ENCODE measurements around the gene UNK. TPM values are rescaled to one million over a fixed set of nuclear protein-coding genes. Genes with fewer than 3 reads are reported as not detected.

UNK gene
- total and polyA plus RNA-seq, 2 donors (not counting 3 experiments of a cell fraction or from before 2014, with no cell fraction given): 18.0 to 23.2 TPM

- DNase-seq (ENCODE audit: low read depth, low spot score): no peak
- Histone ChIP-seq H3K27me3 (ENCODE audit: control insufficient read depth in 2 of 2, insufficient read depth in 2 of 2, low read length in 2 of 2) (no peaks in the 10 kb centered on the region), H3K9me3 (replicated peaks; ENCODE audit: control insufficient read depth, insufficient read depth, low read length) (no peaks in the 10 kb centered on the region), H3K9me1 (replicated peaks; ENCODE audit: control insufficient read depth, extremely low read depth, insufficient read depth, low read length) (no peaks in the 10 kb centered on the region), H3K9ac (replicated peaks; ENCODE audit: extremely low read depth, insufficient read depth, low read length) (no peak overlapping the region), H3K27ac (ENCODE audit: insufficient read depth, low read depth, low read length) (no peak overlapping the region), H2AFZ (ENCODE audit: low read depth, low read length) (no peak overlapping the region), H3K79me2 (ENCODE audit: control insufficient read depth, insufficient read depth, low read length) (no peaks in the 10 kb centered on the region), H3K4me2 (ENCODE audit: insufficient read depth, low read length) (no peak overlapping the region), H3K36me3 (ENCODE audit: control insufficient read depth in 2 of 2, extremely low read depth in 1 of 2, insufficient read depth in 2 of 2, low read length in 2 of 2) (peaks cover 0 to 2% of the 10 kb centered on the region in 2 experiments), H3K4me3 (replicated peaks in 1 of 3; ENCODE audit: insufficient read depth in 1 of 3, low read depth in 1 of 3, low read length in 3 of 3) (no peak overlapping the region), H4K20me1 (replicated peaks; ENCODE audit: control insufficient read depth, extremely low read depth, insufficient read depth, low read length) (no peaks in the 10 kb centered on the region), H3K4me1 (ENCODE audit: control insufficient read depth, extremely low read depth, insufficient read depth, low read length) (peaks cover 11% of the 10 kb centered on the region)
- FAIRE-seq: no peak
- dilution Hi-C loops (cut with MboI; ENCODE audit: extremely low pct_ligation_motif_present, low sequenced_read_pairs): no loop called here
- no TSS peak for BruUV-seq (replicated peaks)
- ChIA-PET POLR2A (interaction anchor here (1.2 kb wide), 1 partner anchor 17 kb away, joined by 3 read pairs; no protein-coding TSS in a partner anchor), CTCF (interaction anchor here (1.1 to 4.8 kb wide), 10 partner anchors 9 to 130 kb away, joined by 4 to 27 read pairs (median 6); no protein-coding TSS in a partner anchor)
- intact Hi-C loops (cut with micrococcal nuclease): no loop called here
- TF ChIP-seq MAX (IDR thresholded peaks at IDR 0.05; ENCODE audit: insufficient read depth, insufficient read length) (no peak), CTCF (IDR thresholded peaks at IDR 0.05; ENCODE audit: extremely low read depth in 1 of 2, insufficient read depth in 1 of 2, low read depth in 1 of 2, low read length in 2 of 2) (no peak), JUN (IDR thresholded peaks at IDR 0.05; ENCODE audit: borderline replicate concordance, insufficient read depth, insufficient read length, low read depth) (no peak), POLR2AphosphoS5 (IDR thresholded peaks at IDR 0.05; ENCODE audit: insufficient read depth, low read depth, low read length) (no peak), EZH2 (IDR thresholded peaks at IDR 0.05; ENCODE audit: borderline replicate concordance, low read depth, low read length, severe bottlenecking) (no peak), FOS (IDR thresholded peaks at IDR 0.05; ENCODE audit: borderline replicate concordance, insufficient read depth, low read length) (no peak)
Measured at GRCh38 chr17:75762513-75763268, 21.9 kb upstream of the UNK start.
